A549 (cell line): ENCODE results near the gene DLX5. TPM values are rescaled to one million over a fixed set of nuclear protein-coding genes. Genes with fewer than 3 reads are reported as not detected.

Experiments used
- ATAC-seq, 2 experiments: fragments of 200-7000 bp in 1 of 2; fragments of >200 bp in 1 of 2; cut with Nextera tagmentation in 1 of 2; cut with Tn5 transposase in 1 of 2; 3 replicates each; pipeline versions ENCODE4 v1.8.0 to v1.9.1; 2018 to 2020; ENCODE audit warnings: mild to moderate bottlenecking in 1 of 2, moderate library complexity in 1 of 2
- CTCF ChIA-PET: fragments of 300-600 bp; sonication (Branson Sonifier 250); formaldehyde crosslinking; extraction: SDS; loops from one replicate; lab custom pipeline; 2021; ENCODE audit warnings: antibody characterized with exemption, inconsistent platforms; lab: Yijun Ruan, JAX
- POLR2A ChIA-PET: fragments of 350-600 bp; formaldehyde crosslinking; extraction: SDS; loops from one replicate; lab custom pipeline; 2021; ENCODE audit warnings: antibody characterized with exemption, inconsistent platforms; lab: Yijun Ruan, JAX
- DNase-seq, 2 experiments: peaks; one replicate each; pipeline versions ENCODE4 v3.0.0 to v3.0.0-alpha.2; 2011 to 2016; ENCODE audit warnings: low read depth in 1 of 2, low spot score in 1 of 2
- FAIRE-seq: peaks from 2 replicates; lab custom pipeline; 2011; peaks lifted over from hg19 to GRCh38; lab: Jason Lieb, UNC
- H3K27ac ChIP-seq, 2 experiments: fragments of >200 bp; sonication (Bioruptor Twin); formaldehyde crosslinking; 3 replicates each; pipeline ENCODE4 v1.5.1; 2016 to 2017
- H3K4me1 ChIP-seq: fragments of >200 bp; sonication (Bioruptor Twin); formaldehyde crosslinking; 3 replicates; pipeline ENCODE4 v1.6.1; 2016
- H3K4me2 ChIP-seq: fragments of >200 bp; sonication (Bioruptor Twin); formaldehyde crosslinking; 3 replicates; pipeline ENCODE4 v1.6.1; 2016
- H3K4me3 ChIP-seq: fragments of >200 bp; sonication (Bioruptor Twin); formaldehyde crosslinking; 3 replicates; pipeline ENCODE4 v1.5.1; 2016
- H3K9me3 ChIP-seq: fragments of >200 bp; sonication (Bioruptor Twin); formaldehyde crosslinking; 3 replicates; pipeline ENCODE4 v1.6.1; 2016
- CBX2 ChIP-seq: fragments of 200-600 bp; sonication (generic); IDR thresholded peaks from 2 replicates; pipeline ENCODE4 v1.6.1; 2016; ENCODE audit warnings: low read depth, mild to moderate bottlenecking, borderline replicate concordance
- CBX8 ChIP-seq: fragments of 200-600 bp; sonication (generic); IDR thresholded peaks from 2 replicates; pipeline ENCODE4 v1.6.1; 2016
- CEBPB ChIP-seq, 2 experiments: fragments of >200 bp in 1 of 2; sonication (Bioruptor Twin) in 1 of 2; formaldehyde crosslinking in 1 of 2; IDR thresholded peaks; 2 replicates each; pipeline ENCODE4 v1.6.1; 2012 to 2016
- CHD2 ChIP-seq: fragments of 150-350 bp; IDR thresholded peaks from 2 replicates; pipeline ENCODE4 v1.6.1; 2014; ENCODE audit warnings: low read length; ENCODE audit not compliant: partially characterized antibody
- EHMT2 ChIP-seq: fragments of 200-600 bp; sonication (generic); IDR thresholded peaks from 2 replicates; pipeline ENCODE4 v1.6.1; 2016; ENCODE audit warnings: antibody characterized with exemption, low read depth, mild to moderate bottlenecking, moderate library complexity
- ESRRA ChIP-seq: fragments of 150-350 bp; IDR thresholded peaks from 2 replicates; pipeline ENCODE4 v1.6.1; 2014; ENCODE audit warnings: mild to moderate bottlenecking, low read length, borderline replicate concordance
- FOXS1 ChIP-seq: fragments of 250-450 bp; sonication (Bioruptor Pico); IDR thresholded peaks from 2 replicates; pipeline ENCODE4 v1.5.0; 2020; ENCODE audit warnings: mild to moderate bottlenecking, moderate library complexity
- GATA3 ChIP-seq: IDR thresholded peaks from 2 replicates; pipeline ENCODE4 v1.6.1; 2012; ENCODE audit warnings: borderline replicate concordance
- HOXB13 ChIP-seq: fragments of 250-450 bp; sonication (Bioruptor Pico); IDR thresholded peaks from 2 replicates; pipeline ENCODE4 v1.5.0; 2020; ENCODE audit warnings: low read depth, mild to moderate bottlenecking, moderate library complexity
- KDM1A ChIP-seq: fragments of 200-600 bp; sonication (generic); IDR thresholded peaks from 2 replicates; pipeline ENCODE4 v1.6.1; 2016; ENCODE audit warnings: low read depth, mild to moderate bottlenecking
- MAFK ChIP-seq: fragments of 450-650 bp; IDR thresholded peaks from 2 replicates; pipeline ENCODE4 v1.6.1; 2014; ENCODE audit not compliant: partially characterized antibody
- MAZ ChIP-seq: fragments of 150-350 bp; IDR thresholded peaks from 2 replicates; pipeline ENCODE4 v1.6.1; 2014; ENCODE audit warnings: antibody characterized with exemption, low read depth, low read length, borderline replicate concordance
- NR3C1 ChIP-seq: fragments of >200 bp; sonication (Bioruptor Twin); formaldehyde crosslinking; IDR thresholded peaks from 3 replicates; pipeline ENCODE4 v1.6.1; 2017
- POLR2A ChIP-seq: IDR thresholded peaks from 2 replicates; pipeline ENCODE4 v1.6.1; 2012; ENCODE audit warnings: mild to moderate bottlenecking, low read length
- POLR2AphosphoS2 ChIP-seq: conservative IDR thresholded peaks from 2 replicates; pipeline ENCODE4 v1.6.1; 2012; ENCODE audit warnings: low read length, improper control_type of control experiment, inconsistent platforms
- RAD21 ChIP-seq, 2 experiments: fragments of >200 bp in 1 of 2; sonication (Bioruptor Twin) in 1 of 2; formaldehyde crosslinking in 1 of 2; IDR thresholded peaks in 1 of 2; conservative IDR thresholded peaks in 1 of 2; 2 replicates in 1 of 2; 3 replicates in 1 of 2; pipeline ENCODE4 v1.6.1; 2012 to 2018; ENCODE audit warnings: inconsistent platforms in 1 of 2
- RNF2 ChIP-seq: fragments of 200-600 bp; sonication (generic); IDR thresholded peaks from 2 replicates; pipeline ENCODE4 v1.6.1; 2016; ENCODE audit warnings: low read depth, mild to moderate bottlenecking, antibody characterized with exemption, moderate library complexity, borderline replicate concordance
- SMC3 ChIP-seq: fragments of >200 bp; sonication (Bioruptor Twin); formaldehyde crosslinking; IDR thresholded peaks from 3 replicates; pipeline ENCODE4 v1.6.1; 2018; ENCODE audit warnings: inconsistent platforms
- SREBF2 ChIP-seq: fragments of 450-650 bp; IDR thresholded peaks from 2 replicates; pipeline ENCODE4 v1.6.1; 2014; ENCODE audit warnings: mild to moderate bottlenecking, moderate library complexity
- TFCP2L1 ChIP-seq: fragments of 250-450 bp; sonication (Bioruptor Pico); IDR thresholded peaks from 2 replicates; pipeline ENCODE4 v1.5.0; 2021; ENCODE audit warnings: mild to moderate bottlenecking
- TP53 ChIP-seq: fragments of 250-450 bp; sonication (Bioruptor Pico); IDR thresholded peaks from 2 replicates; pipeline ENCODE4 v1.5.0; 2021; ENCODE audit warnings: mild to moderate bottlenecking, moderate library complexity
- ZC3H11A ChIP-seq: fragments of 450-650 bp; IDR thresholded peaks from 2 replicates; pipeline ENCODE4 v1.6.1; 2014; ENCODE audit warnings: antibody characterized with exemption, mild to moderate bottlenecking
- ZNF302 ChIP-seq: fragments of 250-450 bp; sonication (Bioruptor Pico); IDR thresholded peaks from 2 replicates; pipeline ENCODE4 v1.9.0; 2021; ENCODE audit warnings: inconsistent platforms, mild to moderate bottlenecking, moderate library complexity
- ZSCAN20 ChIP-seq: fragments of 250-450 bp; sonication (Bioruptor Pico); IDR thresholded peaks from 2 replicates; pipeline ENCODE4 v1.8.0; 2022; ENCODE audit warnings: mild to moderate bottlenecking, moderate library complexity
- WGBS: methylation state at CpG from one replicate; pipeline ENCODE4 v1.1.6; 2017; ENCODE audit errors: missing lambda C conversion rate; 5-methylcytosine and 5-hydroxymethylcytosine counted together
- polyA plus RNA-seq, 4 experiments: library from polyadenylated mRNA; depleted of rRNA in 3 of 4; stranded (reverse); fragments of >200 nt; fragmentation: RNase III in 1 of 4; extraction: RNeasy Plus Mini Kit Qiagen cat#74134 plus additional on column Dnase treatment in 1 of 4; gene quantifications; 2 replicates in 3 of 4; 3 replicates in 1 of 4; pipeline ENCODE4 v1.2.3, GENCODE V29; 2011 to 2017
- TF ChIP-seq, protein P1 (sequence below): IDR thresholded peaks from 2 replicates; pipeline ENCODE4 v1.6.1; 2012
- TF ChIP-seq, protein P2 (sequence below): fragments of 250-450 bp; sonication (Bioruptor Pico); IDR thresholded peaks from 2 replicates; pipeline ENCODE4 v1.5.0; 2020; ENCODE audit warnings: low read depth, mild to moderate bottlenecking, moderate library complexity
- TF ChIP-seq, protein P3 (sequence below): fragments of >200 bp; sonication (Bioruptor Twin); formaldehyde crosslinking; IDR thresholded peaks from 3 replicates; pipeline ENCODE4 v1.5.1; 2016
- TF ChIP-seq, protein P4 (sequence below): IDR thresholded peaks from 2 replicates; pipeline ENCODE4 v1.6.1; 2012
- TF ChIP-seq, protein P5 (sequence below): IDR thresholded peaks from 2 replicates; pipeline ENCODE4 v1.6.1; 2012; ENCODE audit warnings: low read depth, borderline replicate concordance
- TF ChIP-seq, protein P6 (sequence below): fragments of 250-450 bp; sonication (Bioruptor Pico); IDR thresholded peaks from 2 replicates; pipeline ENCODE4 v1.5.0; 2021; ENCODE audit warnings: mild to moderate bottlenecking, moderate library complexity, borderline replicate concordance
- TF ChIP-seq, protein P7 (sequence below): fragments of 150-350 bp; IDR thresholded peaks from 2 replicates; pipeline ENCODE4 v1.6.1; 2014; ENCODE audit warnings: low read depth, mild to moderate bottlenecking, low read length

DLX5 gene
- polyA plus RNA-seq, 2 of the 4 experiments (the other 2 are of a cell fraction): not detected

DNA sequence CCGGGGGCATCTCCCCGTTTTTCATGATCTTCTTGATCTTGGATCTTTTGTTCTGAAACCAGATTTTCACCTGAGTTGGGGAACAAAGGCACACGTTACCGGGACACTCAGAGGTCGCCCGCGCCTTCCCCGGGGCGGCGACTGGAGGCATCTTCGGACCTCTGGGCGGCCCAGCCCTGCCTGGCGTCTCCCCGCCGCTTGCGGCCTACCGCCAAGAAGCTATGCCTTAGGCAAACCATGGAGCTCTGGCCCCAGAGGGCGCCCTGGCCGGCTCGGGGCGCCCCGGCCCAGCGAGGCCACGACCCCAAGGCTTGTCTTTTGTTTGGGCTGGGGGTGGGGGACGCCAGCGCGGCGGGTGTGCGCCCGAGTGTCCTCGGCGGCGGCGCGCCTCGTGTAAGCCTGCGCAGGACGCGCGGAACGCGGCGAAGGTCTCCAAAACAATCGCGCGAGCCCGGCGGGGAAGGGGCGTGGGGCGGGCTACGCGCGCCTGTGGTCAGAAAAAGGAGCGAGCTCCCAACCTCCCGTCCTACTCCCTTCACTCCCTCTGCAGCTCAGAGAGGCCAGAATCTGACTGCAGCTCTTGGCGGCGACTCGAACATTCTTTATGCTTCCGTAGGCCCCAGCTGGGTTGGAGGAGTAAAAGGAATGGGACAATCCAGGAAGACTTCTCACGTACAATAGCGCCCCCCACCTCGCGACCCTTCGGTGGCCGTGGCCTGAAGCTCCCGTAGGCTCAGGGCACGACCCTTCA lies 3.5 kb downstream of the DLX5 start:
- no peak overlapping the region for H3K4me3 ChIP-seq
- WGBS: 72% methylated on average over 55 of the region's 67 CpGs
- no peak overlapping the region for H3K27ac ChIP-seq
- ChIA-PET POLR2A (no interaction called here), CTCF (interaction anchor here (0.6 to 2.0 kb wide), 3 partner anchors 45 to 946 kb away, joined by 3 to 10 read pairs (median 3); no protein-coding TSS in a partner anchor)
- ATAC-seq (no peak), DNase-seq (no peak), FAIRE-seq (no peak)
- H3K4me2 ChIP-seq: no peak overlapping the region
- peaks cover 13% of the 10 kb centered on the region for H3K4me1 ChIP-seq
- H3K9me3 ChIP-seq: no peaks in the 10 kb centered on the region
- TF ChIP-seq RAD21 (conservative IDR thresholded peaks at IDR 0.05 in 1 of 2, IDR thresholded peaks at IDR 0.05 in 1 of 2) (no peak), EHMT2 (no peak), POLR2A (no peak), CBX8 (no peak), FOXS1 (CRISPR knock-in tag) (no peak), SREBF2 (no peak), ZNF302 (no peak), TP53 (CRISPR knock-in tag) (no peak), MAFK (no peak), SMC3 (no peak), CEBPB (IDR thresholded peaks at IDR 0.05) (no peak), ESRRA (no peak), ZC3H11A (no peak), MAZ (no peak)
- TF ChIP-seq, protein P1, sequence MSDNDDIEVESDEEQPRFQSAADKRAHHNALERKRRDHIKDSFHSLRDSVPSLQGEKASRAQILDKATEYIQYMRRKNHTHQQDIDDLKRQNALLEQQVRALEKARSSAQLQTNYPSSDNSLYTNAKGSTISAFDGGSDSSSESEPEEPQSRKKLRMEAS: no peak
- TF ChIP-seq, protein P2, sequence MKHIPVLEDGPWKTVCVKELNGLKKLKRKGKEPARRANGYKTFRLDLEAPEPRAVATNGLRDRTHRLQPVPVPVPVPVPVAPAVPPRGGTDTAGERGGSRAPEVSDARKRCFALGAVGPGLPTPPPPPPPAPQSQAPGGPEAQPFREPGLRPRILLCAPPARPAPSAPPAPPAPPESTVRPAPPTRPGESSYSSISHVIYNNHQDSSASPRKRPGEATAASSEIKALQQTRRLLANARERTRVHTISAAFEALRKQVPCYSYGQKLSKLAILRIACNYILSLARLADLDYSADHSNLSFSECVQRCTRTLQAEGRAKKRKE (CRISPR knock-in tag): no peak
- TF ChIP-seq, protein P3, sequence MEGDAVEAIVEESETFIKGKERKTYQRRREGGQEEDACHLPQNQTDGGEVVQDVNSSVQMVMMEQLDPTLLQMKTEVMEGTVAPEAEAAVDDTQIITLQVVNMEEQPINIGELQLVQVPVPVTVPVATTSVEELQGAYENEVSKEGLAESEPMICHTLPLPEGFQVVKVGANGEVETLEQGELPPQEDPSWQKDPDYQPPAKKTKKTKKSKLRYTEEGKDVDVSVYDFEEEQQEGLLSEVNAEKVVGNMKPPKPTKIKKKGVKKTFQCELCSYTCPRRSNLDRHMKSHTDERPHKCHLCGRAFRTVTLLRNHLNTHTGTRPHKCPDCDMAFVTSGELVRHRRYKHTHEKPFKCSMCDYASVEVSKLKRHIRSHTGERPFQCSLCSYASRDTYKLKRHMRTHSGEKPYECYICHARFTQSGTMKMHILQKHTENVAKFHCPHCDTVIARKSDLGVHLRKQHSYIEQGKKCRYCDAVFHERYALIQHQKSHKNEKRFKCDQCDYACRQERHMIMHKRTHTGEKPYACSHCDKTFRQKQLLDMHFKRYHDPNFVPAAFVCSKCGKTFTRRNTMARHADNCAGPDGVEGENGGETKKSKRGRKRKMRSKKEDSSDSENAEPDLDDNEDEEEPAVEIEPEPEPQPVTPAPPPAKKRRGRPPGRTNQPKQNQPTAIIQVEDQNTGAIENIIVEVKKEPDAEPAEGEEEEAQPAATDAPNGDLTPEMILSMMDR: no peak
- TF ChIP-seq, protein P4, sequence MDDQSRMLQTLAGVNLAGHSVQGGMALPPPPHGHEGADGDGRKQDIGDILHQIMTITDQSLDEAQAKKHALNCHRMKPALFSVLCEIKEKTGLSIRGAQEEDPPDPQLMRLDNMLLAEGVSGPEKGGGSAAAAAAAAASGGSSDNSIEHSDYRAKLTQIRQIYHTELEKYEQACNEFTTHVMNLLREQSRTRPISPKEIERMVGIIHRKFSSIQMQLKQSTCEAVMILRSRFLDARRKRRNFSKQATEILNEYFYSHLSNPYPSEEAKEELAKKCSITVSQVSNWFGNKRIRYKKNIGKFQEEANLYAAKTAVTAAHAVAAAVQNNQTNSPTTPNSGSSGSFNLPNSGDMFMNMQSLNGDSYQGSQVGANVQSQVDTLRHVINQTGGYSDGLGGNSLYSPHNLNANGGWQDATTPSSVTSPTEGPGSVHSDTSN: no peak
- TF ChIP-seq, protein P5, sequence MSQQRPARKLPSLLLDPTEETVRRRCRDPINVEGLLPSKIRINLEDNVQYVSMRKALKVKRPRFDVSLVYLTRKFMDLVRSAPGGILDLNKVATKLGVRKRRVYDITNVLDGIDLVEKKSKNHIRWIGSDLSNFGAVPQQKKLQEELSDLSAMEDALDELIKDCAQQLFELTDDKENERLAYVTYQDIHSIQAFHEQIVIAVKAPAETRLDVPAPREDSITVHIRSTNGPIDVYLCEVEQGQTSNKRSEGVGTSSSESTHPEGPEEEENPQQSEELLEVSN: no peak

DNA sequence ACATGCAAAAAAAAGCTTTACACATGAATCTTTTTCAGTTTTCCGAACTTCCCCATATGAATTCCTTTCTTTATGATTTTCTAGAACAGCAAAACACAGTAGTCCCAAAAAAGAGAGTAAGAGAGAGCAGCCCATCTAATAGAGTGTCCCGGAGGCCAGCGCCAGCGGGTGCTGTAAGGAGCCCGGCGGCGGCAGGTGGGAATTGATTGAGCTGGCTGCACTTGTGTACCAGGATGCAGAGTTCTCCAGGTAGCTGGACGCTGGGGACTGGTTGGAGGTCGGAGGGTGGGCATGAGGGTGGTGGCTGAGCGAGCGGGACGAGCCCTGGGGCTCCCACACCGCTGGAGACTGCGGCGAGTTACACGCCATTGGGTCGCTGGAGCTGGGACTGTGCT lies 4.0 kb downstream of the DLX5 start:
- WGBS: 59% methylated on average over 17 of the region's 17 CpGs
- no peak for ATAC-seq
- no peak for DNase-seq
- no peak for FAIRE-seq
- POLR2A ChIA-PET: no interaction called here
- Histone ChIP-seq H3K4me3 (no peak overlapping the region), H3K4me1 (peaks cover 14% of the 10 kb centered on the region), H3K4me2 (no peak overlapping the region), H3K9me3 (no peaks in the 10 kb centered on the region), H3K27ac (no peak overlapping the region)
- CTCF ChIA-PET: interaction anchor here (2.0 kb wide), 1 partner anchor 945 kb away, joined by 10 read pairs; no protein-coding TSS in a partner anchor
- no peak for TF ChIP-seq MAFK
- no peak for TF ChIP-seq KDM1A
- no peak for TF ChIP-seq POLR2AphosphoS2
- no peak for TF ChIP-seq HOXB13 (CRISPR knock-in tag)
- no peak for TF ChIP-seq SMC3
- TF ChIP-seq TFCP2L1: no peak
- no peak for TF ChIP-seq RNF2
- no peak for TF ChIP-seq GATA3
- TF ChIP-seq, protein P6, sequence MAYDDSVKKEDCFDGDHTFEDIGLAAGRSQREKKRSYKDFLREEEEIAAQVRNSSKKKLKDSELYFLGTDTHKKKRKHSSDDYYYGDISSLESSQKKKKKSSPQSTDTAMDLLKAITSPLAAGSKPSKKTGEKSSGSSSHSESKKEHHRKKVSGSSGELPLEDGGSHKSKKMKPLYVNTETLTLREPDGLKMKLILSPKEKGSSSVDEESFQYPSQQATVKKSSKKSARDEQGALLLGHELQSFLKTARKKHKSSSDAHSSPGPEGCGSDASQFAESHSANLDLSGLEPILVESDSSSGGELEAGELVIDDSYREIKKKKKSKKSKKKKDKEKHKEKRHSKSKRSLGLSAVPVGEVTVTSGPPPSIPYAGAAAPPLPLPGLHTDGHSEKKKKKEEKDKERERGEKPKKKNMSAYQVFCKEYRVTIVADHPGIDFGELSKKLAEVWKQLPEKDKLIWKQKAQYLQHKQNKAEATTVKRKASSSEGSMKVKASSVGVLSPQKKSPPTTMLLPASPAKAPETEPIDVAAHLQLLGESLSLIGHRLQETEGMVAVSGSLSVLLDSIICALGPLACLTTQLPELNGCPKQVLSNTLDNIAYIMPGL (CRISPR knock-in tag): no peak
- TF ChIP-seq CBX2: no peak
- TF ChIP-seq ZSCAN20 (CRISPR knock-in tag): no peak
- no peak for TF ChIP-seq POLR2A
- TF ChIP-seq NR3C1: no peak
- TF ChIP-seq ZNF302: no peak
- TF ChIP-seq CHD2: no peak
- TF ChIP-seq, protein P7, sequence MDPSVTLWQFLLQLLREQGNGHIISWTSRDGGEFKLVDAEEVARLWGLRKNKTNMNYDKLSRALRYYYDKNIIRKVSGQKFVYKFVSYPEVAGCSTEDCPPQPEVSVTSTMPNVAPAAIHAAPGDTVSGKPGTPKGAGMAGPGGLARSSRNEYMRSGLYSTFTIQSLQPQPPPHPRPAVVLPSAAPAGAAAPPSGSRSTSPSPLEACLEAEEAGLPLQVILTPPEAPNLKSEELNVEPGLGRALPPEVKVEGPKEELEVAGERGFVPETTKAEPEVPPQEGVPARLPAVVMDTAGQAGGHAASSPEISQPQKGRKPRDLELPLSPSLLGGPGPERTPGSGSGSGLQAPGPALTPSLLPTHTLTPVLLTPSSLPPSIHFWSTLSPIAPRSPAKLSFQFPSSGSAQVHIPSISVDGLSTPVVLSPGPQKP: no peak
